GM12872 (cell line): ENCODE measurements around the gene TMEM232.

Experiments
- TF ChIP-seq, protein P1 (sequence below): IDR thresholded peaks from 3 replicates; pipeline ENCODE4 v1.5.1; 2011; ENCODE audit warnings: low read depth, mild to moderate bottlenecking, low read length, moderate library complexity; ENCODE audit not compliant: insufficient read depth

The TMEM232 gene

DNA sequence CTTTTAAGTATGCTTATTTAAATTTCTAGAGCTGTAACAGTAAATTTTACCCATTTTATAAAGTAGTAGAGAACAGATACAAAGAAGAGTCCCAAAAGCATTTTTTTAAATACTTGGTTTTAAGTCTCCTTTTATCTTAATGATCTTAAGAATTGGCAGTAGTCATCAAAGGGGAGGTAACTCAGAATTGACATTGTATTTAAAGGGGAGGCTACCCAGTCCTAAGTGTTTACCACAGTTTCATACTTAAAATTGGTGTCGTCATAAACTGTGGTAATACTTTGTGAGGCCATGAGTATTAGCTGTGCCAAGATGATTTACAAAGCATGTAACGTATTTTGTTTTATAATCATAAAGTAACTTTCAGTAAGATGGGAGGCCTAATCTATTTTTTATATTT is 27.1 kb upstream of the TMEM232 start:
- TF ChIP-seq, protein P1, sequence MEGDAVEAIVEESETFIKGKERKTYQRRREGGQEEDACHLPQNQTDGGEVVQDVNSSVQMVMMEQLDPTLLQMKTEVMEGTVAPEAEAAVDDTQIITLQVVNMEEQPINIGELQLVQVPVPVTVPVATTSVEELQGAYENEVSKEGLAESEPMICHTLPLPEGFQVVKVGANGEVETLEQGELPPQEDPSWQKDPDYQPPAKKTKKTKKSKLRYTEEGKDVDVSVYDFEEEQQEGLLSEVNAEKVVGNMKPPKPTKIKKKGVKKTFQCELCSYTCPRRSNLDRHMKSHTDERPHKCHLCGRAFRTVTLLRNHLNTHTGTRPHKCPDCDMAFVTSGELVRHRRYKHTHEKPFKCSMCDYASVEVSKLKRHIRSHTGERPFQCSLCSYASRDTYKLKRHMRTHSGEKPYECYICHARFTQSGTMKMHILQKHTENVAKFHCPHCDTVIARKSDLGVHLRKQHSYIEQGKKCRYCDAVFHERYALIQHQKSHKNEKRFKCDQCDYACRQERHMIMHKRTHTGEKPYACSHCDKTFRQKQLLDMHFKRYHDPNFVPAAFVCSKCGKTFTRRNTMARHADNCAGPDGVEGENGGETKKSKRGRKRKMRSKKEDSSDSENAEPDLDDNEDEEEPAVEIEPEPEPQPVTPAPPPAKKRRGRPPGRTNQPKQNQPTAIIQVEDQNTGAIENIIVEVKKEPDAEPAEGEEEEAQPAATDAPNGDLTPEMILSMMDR, result no peak

GRCh38 chr5:110752953-110753352 is 26.5 kb upstream of the TMEM232 start:
- TF ChIP-seq, protein P1, result no peak

GRCh38 chr5:110751902-110752762 is 25.7 kb upstream of the TMEM232 start:
- TF ChIP-seq, protein P1, result no peak

DNA sequence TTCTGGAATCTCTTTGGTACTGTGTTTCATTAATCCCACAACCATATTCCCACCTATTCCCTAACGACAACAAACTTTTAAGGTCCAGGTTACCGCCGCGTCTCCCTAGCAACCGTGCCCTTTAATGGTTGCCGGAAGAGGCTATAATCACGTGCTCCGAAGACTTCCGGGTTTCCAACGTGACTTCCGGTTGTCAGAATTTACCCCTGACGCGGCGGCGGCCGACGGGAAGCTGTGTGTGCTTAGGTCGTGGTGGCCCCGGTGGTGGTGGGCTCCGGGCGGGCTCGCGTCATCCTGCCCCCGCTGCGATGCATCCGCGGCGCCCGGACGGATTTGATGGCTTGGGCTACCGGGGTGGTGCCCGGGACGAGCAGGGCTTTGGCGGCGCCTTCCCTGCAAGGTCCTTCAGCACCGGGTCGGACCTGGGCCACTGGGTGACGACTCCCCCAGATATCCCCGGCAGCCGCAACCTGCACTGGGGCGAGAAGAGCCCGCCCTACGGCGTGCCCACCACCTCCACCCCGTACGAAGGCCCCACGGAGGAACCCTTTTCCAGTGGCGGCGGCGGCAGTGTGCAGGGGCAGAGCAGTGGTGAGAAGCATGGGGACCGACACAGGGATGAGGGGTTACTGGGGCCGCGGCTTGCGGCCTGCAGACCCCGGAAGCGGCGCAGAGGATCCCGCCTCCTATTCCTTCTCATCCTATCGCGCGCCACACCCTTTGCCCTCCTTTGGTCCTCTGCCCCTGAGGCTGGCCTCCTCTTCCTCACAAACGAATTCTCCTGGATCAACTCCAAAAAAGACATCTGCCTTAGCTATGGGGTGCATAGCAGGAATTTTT is 12.6 kb upstream of the TMEM232 start, which contains the start of gene SLC25A46:
Gene SLC25A46 (plus strand): TSS at position 196 of the 840 bp plus-strand sequence. CDS start 113 bp downstream, at position 309.
- TF ChIP-seq, protein P1, result no peak

GRCh38 chr5:110738503-110738811 is 12.0 kb upstream of the TMEM232 start:
- TF ChIP-seq, protein P1, result no peak

GRCh38 chr5:110736753-110737152 is 10.3 kb upstream of the TMEM232 start:
- TF ChIP-seq, protein P1, result no peak

DNA sequence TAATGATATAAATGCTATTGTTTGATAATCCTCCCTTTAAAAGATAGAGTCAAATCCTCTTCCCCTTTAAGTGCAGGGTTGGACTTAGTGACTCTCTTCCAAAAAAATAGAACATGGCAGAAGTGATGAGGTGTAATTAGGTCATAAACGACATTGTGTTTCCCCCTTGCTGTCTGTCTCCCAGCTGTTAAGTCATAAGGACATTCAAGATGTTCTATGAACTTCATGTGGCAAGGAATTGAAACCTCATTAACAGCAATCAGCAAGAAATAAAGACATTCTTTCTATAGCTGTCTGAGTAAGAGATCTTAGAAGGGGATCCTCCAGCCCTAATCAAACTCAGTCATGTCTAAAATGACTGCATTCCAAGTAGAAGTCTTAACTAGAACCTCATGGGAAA is 9.1 kb upstream of the TMEM232 start:
- TF ChIP-seq, protein P1, result no peak
